Amniotic epithelial cell (primary cell): ENCODE data around the gene RRM2.

Source experiments
- DNase-seq: peaks from one replicate; pipeline ENCODE4 v3.0.0-alpha.2; 2010; ENCODE audit warnings: low read depth

Gene RRM2

DNA sequence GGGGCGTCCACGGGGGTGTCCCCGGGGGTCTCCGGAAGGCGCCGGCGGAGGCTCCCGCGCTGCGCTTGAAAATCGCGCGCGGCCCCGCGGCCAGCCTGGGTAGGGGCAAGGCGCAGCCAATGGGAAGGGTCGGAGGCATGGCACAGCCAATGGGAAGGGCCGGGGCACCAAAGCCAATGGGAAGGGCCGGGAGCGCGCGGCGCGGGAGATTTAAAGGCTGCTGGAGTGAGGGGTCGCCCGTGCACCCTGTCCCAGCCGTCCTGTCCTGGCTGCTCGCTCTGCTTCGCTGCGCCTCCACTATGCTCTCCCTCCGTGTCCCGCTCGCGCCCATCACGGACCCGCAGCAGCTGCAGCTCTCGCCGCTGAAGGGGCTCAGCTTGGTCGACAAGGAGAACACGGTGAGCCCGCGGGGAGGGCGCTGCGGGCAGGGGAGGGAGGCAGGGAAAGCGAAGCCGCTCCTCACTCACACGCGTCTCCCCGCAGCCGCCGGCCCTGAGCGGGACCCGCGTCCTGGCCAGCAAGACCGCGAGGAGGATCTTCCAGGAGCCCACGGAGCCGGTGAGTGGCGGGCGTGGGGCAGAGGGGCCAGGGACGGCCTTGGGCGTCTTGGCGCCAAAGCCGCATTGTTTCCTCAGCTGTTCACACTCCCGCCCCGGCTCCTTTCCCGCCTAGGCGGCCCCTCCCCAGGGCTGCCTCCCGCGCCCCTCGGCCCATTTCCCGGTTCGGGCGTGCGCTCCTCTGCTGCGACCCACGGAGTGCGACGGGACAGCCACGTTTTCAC, at the start of gene RRM2:
TSS of gene RRM2 (plus strand) at position 240 of the 781 bp plus-strand sequence. CDS start at position 300, 60 bp downstream.
- peak; percentile 82 for DNase-seq

DNA sequence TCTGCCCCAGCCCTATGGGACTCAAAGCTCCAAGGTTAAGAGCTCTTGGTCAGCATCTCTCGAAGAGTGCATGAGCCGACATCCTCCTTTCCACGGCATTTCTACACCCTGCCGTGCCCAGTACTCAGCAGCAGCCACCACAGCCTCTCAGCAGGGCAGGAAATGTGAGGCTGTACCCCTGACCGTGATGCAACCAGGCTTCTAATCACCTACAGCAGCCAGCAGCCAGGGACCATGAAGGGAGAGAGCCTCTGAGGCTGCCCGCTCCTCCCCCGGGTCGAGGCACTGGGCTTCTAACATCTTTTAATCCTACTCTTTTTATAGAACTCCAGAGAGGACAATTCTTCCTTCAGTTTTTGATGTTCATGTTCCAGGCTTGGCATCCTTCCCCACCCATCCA, 48.8 kb upstream of the RRM2 start:
- no peak for DNase-seq

DNA sequence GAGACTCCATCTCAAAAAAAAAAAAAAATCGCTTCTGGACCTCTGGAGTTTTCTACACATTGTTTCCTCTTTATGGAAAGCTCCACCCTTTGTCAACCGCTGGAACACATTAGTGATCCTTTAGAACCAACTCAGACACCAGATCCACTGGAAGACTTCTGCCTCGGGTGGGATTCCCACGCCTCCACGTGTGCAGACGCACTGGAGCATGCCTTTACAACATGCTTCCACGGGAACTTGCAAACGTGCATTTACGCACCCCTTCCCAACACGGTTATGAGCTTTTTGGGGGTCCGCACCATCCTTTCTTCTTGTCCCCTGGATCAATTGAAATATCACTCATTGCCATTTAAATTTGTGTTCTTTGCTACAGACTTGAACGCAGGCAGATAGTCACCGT, 47.4 kb upstream of the RRM2 start:
- no peak for DNase-seq

DNA sequence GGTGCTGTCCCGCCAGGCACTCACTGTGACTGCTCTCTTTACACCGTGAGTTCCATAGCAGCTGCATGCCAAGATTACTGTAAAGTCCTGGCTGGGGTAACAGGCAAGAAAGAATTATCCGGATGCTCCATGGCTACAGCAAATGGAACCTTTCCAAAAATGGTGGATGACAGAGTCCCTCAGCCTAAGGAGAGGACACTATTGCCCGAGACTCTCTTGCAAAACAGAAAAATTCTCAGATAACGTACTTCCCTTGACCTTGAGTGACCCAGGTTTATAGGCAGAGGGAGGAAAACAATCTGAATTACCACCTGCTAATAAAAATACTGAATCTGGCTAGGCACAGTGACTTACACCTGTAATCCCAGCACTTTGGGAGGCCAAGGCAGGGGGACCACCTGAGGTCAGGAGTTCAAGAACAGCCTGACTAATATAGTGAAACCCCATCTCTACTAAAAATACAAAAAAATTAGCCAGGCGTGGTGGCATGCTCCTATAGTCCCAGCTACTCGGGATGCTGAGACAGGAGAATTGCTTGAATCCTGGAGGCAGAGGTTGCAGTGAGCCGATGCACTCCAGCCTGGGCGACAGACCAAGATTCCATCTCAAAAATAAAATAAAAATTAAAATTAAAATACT, 46.8 kb upstream of the RRM2 start:
- DNase-seq = no peak

DNA sequence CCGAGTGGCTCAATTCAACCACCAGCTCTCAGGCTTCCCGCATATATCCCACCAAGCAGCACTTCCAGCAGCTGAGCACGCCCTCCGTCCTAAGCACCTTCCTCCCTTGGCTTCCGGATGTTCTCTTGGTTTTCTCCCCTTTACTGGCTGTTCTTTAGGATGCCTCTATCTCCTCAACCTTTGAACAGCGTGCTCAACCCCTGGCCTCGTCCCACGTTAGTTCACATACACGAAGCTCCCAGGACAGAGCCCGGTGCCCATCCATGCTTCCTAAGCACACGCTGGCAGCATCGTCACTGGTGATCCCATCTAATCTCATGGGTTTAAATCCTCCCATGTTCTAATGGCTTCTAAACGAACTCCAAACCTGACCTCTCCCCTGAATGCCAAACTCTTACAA, 46.0 kb upstream of the RRM2 start:
- DNase-seq = no peak

DNA sequence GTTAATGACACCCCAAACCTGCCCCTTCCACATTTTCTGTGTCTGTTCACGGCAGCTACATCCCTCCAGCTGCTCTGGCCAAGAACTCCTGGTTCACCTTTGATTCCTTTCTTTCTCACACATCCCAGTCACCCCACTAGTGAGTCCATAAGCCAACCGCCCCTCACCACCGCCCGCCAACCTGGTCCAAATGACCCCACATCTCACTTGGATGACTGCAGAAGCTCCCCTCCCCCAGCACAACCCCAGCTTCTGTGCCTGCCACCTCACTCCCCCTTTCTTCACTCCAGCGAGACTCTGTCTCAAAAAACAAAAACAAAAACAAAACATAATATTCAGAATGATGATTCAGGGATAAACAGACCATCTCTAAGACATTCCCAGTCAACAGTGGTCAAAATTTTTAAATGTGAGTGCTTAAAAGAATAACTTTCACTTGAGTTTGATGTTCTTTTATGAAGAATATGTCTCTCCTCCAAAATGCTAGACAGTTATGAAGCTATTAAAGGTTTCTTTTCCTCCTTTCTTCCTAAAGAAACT, 45.5 kb upstream of the RRM2 start:
- no peak for DNase-seq

DNA sequence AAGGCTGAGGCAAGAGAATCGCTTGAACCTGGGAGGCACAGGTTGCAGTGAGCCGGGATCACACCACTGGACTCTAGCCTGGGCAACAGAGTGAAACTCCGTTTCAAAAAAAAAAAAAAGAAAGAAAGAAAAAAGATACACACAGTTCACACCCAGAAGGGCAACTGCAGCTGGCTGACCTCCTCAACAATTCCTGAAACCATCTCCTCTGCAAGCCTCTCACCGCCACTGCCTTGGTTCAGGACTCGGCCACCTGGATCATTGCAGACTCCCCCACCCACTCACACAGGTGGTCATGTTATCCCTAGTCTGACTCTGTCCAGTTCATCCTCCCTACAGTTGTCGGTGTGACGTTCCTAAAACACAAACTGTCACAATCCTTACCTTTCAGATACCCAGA, 44.5 kb upstream of the RRM2 start:
- DNase-seq = no peak

DNA sequence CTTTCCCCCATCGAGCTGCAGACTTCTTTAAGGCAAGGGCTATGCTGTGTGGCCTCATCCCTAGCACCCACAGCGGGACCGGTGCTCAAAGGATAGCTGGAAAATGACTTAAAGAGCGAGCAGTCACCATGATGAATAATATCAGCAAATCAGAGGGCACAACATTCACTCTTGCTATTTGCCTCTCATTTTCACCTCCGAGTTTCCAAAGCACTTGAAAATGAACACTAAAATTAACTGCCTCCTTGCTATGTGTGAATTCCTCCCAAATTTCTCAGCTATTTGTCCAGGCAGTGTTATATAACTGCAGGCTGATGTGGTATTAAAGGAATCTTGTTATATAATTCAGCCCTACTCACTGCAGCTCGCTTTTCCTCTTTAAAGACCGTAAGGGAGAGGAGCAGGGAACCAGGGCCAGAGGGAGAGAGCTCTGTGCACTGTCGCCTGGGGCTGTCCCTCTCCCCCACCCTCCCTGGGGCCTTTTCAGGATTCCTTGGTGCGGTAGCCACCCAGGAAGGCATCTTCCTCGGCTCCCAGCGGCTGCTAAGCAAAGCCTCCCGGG, 43.8 kb upstream of the RRM2 start:
- DNase-seq = no peak

DNA sequence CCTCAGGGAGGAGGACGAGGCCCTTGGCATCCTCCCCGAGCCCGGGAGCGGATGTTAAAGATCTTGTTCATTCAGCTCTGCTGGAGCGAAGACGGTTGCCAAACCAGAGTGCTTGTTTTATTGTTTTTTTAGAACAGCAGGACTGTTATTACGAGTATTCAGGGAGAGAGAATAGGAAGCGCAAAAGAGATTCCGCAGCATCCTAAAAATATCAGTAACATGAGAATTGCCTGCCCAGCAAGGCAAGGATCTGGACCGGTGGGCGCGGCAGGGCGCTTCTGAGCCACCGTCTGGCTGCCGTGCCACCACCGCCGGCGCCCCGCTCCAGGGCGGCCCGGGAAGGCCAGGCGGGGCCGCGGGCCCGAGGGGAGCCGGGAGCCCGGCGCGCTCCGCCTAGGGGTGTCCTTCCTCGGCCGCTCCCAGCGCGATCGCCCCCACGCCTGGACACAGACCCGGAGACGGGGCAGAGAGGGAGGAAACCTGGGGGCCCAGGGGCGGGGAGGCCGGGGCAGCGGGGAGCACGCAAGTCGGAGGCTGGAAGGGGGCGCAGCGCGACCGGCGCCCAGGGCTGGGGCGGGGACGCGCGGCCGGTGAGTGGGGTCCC, 43.2 kb upstream of the RRM2 start:
- peak; percentile 38 for DNase-seq

DNA sequence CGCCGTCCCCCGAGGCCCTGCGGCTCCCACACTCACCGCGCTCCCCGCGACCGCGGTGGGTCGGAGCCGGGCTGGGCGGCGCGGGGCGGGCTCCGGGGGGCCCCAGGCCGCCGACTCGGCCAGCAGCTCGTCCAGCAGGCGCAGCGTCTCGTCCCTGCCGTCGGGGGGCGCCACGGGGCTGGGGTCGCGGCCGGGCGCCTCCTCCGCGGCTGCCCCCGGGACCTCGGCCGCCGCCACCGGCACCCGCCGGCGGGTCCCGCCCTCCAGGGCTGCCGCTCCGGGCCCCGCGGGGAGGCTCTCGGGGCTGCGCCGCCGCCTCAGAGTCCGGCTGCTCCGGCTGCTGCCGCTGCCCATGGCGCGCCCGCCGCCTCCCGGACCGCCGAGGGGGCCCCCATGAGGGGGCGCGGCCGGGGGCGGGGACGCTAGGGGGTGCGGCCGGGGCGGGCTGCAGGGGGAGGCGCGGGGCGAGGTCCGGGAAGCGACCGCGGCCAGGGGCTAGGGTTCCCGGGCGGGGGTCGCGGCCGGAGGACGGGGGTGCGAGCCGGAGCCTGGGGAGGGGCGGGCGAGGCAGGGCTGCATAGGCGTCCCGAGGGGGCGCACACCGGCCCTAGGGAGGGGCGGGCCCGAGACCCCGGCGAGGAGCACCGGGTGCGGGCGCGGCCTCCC, 42.5 kb upstream of the RRM2 start, which contains the start of gene CYS1:
TSS of gene CYS1 (minus strand) at position 542 of the 666 bp plus-strand sequence. CDS start at position 354, 188 bp downstream.
- no peak for DNase-seq

DNA sequence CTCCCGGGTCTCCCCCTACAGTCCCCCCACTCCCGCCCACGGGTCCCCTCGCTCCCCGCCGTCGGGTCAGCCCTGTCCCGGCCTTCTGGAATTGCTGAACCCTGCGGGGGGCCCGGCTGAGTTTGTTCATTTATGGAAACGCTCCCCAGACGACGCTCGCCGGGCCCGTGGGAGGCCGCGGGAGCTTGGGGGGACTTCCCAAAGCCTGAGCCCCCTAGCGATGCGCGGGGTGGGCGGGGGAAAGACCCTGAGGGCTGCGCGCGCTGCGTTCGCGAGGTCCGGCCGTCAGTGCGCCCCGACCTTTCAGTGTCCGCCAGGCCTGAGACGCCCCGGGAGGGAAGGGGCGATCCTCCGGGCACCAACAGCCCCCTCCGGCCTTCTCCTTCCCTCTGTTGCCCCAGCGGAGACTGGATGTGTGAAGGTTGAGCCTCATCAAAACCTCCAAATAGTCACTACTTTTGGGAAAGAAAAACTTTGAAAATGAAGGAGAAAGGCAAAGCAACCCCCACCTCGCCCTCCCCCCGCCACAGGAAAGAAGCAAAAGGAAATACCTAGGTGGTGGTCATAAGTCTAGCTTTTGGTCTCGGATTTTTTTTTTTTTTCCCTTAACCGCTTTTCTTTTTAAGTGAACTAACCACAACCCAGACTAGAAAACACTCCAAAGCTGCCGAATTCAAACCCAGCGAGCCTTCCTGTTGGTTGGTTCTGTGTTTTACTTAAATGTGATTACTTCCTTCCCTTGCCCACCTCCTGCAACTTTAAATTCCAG, 41.8 kb upstream of the RRM2 start:
- DNase-seq = no peak

DNA sequence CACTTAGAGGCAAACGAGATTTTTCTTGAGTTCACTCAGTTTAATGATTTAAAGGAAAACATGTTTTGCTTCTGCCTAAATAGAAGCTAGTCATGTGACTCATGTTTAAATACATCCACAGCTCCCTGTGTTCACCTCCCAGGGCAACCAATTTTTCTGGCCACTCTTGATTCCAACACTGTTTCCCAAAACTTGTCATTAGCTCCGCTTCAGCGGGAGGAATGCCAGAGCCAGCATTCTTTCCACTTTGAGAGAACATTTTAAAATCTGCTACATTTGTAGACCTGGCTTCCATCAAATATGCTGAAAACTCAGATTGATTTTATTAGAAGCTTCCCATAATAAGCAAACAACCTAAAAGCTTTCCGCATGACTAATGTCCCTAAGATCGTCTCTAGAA, 39.5 kb upstream of the RRM2 start:
- no peak for DNase-seq

DNA sequence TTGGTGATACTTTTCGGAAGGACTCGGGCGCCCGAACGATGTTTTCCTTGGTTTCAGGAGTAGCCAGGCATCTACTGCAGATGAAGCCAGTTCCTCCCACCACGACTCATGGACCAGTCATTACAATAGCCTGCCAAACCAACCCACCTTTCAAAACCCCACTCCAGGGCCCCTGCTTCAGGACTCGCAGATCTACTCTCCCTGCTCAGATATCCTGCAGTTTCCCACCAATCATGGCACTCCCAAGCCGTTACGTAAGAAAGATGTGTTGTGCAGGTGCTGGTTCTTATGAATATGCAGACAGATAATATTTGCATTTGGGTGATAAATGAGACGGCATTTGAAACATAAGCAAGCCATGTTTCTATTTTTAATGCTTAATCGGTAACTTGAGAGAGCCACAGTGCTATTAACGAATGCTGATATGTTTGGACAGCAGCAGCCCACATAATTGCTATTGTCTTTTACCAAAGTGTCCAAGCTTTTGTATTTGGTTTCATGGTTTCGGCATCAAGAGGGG, 38.8 kb upstream of the RRM2 start:
- DNase-seq = no peak

DNA sequence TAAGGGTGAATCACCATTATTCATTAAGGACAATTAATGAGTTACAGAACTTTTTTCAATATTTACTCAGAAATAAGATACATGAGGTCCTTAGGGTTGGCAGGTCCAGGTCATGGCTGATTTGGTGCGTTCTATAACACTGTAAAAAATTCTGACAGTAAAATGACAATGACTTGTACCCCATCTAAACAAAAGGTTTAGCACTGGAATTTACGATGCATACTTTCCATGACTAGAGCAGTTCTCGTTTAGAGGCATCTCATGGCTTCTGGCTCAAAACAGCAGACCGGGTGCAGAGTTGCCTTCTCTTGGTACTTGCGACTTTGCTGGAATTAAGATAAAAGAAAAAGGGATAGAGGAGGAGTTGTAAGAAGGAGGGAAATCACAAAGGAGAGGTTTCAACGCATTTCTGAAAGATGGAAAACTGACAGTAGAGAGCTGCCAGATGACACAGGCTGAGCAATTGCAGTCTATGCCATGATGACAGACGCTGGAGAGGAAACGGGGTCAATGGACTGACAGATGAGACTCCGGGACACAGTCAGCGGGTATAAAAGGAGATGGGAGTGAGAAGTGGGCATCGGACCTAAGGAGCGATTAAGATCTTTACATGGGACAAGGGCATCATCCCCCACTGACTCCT, 38.2 kb upstream of the RRM2 start:
- DNase-seq = no peak

DNA sequence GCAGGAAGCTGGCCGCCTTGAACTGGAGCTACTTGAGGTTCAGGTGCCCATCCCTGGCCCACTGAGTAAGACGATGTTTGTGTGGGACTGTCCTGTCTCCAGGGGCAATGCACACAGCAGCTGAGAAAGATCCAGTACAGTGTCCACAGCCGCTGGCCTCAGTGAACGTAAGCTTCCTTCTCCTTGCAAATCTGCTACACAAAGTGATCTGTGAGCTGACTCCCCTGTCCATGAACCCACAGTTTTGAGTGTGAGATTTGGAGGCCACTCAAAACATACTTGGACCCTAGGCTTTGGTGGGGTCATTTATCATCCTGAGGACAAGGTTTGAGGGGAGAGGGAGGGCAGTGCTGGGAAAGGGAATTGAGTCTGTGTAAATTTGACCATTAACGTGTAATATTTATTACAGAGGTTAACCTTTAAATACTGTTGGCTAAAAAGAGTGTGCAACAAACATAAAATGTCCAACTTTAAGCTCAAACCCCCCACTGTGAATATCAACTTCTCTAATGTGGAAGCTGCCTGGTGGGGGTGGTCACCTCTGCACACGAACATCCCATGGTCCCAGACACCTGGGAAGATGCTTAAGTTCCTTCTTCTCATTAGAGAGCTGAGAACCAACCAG, 37.4 kb upstream of the RRM2 start:
- no peak for DNase-seq

DNA sequence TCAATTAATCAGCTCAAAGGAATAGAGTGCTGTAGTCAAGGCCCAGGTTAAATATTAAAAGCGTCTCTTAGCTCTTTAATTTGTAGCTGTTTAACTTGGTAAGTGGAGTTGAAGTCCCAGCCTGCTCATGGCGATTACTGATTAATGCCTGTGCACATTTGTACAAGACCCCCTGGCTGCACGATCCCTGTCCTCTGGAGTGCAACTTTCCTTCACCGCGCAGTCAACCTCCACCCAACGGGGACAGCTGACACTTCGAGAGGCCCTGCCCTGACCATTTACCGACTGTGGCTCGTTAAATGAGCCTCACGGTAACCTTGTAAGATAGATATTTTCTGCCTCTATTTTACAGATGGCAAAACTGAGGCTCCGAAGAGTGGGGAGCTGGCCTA, 36.9 kb upstream of the RRM2 start:
- DNase-seq = no peak

DNA sequence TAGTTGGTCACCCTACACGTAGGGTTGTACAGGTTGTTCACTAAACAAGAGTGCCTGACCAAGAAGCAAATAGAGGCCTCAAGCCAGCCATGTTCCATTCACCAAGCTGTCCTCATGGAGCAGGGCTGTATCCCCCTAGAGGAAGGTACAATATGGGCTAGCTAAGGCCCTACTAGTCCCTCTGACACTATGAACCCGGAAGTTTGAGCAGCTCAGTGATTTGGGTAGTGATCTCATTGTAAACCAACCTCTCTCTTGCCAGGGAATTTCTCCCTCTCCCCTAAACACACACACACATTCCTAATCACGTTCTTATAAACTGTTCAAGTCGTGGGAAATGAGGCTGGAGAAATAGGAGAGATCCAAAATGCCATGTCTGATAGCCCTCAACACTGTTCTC, 35.6 kb upstream of the RRM2 start:
- DNase-seq = no peak

DNA sequence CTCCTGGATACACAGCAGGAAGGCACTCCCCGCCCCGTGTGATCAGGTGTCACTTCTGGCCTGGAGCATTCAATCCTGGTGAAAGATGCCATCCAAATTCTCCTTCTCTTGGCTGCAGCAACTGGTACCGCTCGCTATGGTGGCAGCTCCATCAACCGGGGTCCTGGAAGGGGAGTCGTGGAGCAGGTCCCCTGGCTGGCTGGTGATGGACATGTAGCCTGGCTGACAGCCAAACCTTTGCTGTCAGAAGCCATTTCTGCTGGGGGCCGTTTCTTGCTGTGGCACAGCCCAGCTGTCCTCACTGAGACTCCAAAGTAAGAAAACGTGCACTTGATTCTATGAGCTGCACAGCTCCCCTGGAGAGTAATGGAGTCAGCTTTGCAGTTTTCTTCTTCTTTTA, 35.2 kb upstream of the RRM2 start:
- no peak for DNase-seq

DNA sequence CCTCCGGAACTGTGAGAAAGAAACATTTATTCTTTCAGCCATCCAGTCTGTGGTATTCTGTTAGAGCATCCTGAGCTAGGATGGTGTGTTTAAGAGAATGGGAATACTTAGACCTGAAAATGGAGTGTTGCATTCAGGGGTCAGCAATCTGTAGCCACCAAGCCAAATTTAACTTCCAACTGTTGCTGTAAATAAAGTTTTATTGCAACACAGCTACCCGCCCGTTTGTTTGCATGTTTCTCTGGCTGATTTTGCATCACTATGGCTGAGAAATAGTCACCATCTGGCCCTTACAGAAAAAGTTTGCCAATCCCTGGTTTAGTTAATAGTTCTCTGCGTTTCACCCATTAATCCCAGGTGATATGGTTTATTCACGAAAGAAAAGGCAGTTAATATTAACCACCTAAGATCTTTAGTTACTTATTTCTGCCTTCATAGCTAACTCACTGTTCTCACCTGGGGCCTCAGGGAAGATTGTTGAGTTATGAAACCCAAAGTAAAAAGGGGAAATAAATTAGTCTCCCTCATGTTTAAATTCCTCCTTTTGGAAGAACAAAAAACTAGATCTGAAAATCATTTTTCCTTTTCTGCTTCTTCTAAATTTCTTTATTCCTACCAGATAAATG, 32.9 kb upstream of the RRM2 start:
- DNase-seq = no peak
